SK-N-MC (cell line): ENCODE data around the gene NRCAM.
"Not testable (repeated sequence)": the region's sequence is repeated elsewhere in the genome, so short reads cannot be mapped to it uniquely, and the experiment has no call there.

Experiments used
- DNase-seq: peaks from one replicate; pipeline ENCODE4 v3.0.0-alpha.2; 2011; ENCODE audit warnings: low read depth, low spot score
- H3K27ac ChIP-seq: fragments of 200-600 bp; sonication (generic); 2 replicates; pipeline ENCODE4 v1.5.1; 2016; ENCODE audit warnings: mixed run types
- H3K36me3 ChIP-seq: fragments of 200-600 bp; sonication (generic); 2 replicates; pipeline ENCODE4 v1.6.1; 2017; ENCODE audit warnings: antibody characterized with exemption, low read length, mixed read lengths; ENCODE audit not compliant: insufficient read depth
- H3K4me3 ChIP-seq: fragments of 200-600 bp; sonication (generic); 2 replicates; pipeline ENCODE4 v1.5.1; 2016
- H3K9ac ChIP-seq: fragments of 200-600 bp; sonication (generic); 2 replicates; pipeline ENCODE4 v1.8.0; 2017; ENCODE audit warnings: mixed run types, mixed read lengths; ENCODE audit not compliant: insufficient read length
- H3K9me3 ChIP-seq: fragments of 200-600 bp; sonication (generic); 2 replicates; pipeline ENCODE4 v1.6.1; 2017; ENCODE audit warnings: low read depth, mild to moderate bottlenecking, antibody characterized with exemption, low read length, moderate library complexity, mixed read lengths
- EZH2 ChIP-seq: fragments of 200-600 bp; sonication (generic); IDR thresholded peaks from one replicate; pipeline ENCODE4 v1.6.1; 2017; ENCODE audit warnings: antibody characterized with exemption
- FOXP2 ChIP-seq: optimal IDR thresholded peaks from 2 replicates; pipeline ENCODE3; 2011; ENCODE audit warnings: mild to moderate bottlenecking, moderate library complexity; ENCODE audit not compliant: insufficient read depth; ENCODE audit errors: extremely low read length, control extremely low read depth
- POLR2AphosphoS5 ChIP-seq: IDR thresholded peaks from 2 replicates; pipeline ENCODE4 v1.6.1; 2012; ENCODE audit warnings: mild to moderate bottlenecking, low read depth, low read length, borderline replicate concordance

The NRCAM gene

DNA sequence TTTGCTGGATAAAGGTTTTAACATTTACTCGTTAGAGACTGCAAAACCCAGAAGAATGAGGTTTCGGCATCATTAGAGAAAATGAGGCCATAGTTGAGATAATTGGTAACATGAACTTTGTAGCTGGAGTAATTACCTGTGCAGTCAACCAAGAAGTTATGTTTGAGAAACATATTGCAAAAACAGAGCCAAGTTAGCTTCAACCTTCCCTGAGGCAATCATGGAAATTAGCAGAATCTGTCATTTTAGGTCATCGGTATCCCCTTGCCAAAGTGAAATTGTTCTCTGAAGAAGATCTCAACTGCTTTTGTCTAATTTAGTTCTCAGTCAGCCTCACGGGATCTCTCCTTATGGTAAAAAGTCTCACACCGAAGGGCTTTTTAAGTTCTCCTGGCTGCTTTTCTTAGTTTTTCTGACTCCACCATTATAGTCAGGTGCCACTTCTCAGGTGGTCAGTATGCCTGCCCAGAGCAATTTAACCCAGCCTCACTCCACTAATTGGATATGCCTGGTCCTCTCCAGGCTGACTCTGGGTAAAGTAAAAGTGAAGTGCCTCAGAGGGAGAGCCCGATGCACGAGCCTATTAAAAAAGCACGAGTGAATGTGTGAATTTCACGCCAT is 52.5 kb downstream of the NRCAM start:
- TF ChIP-seq EZH2 (no peak), FOXP2 (no peak), POLR2AphosphoS5 (no peak)
- H3K9me3 ChIP-seq, result no peaks in the 10 kb centered on the region
- H3K27ac ChIP-seq, result no peak overlapping the region
- DNase-seq, result no peak
- H3K36me3 ChIP-seq, result no peaks in the 10 kb centered on the region
- no peak overlapping the region for H3K9ac ChIP-seq
- H3K4me3 ChIP-seq, result no peak overlapping the region

DNA sequence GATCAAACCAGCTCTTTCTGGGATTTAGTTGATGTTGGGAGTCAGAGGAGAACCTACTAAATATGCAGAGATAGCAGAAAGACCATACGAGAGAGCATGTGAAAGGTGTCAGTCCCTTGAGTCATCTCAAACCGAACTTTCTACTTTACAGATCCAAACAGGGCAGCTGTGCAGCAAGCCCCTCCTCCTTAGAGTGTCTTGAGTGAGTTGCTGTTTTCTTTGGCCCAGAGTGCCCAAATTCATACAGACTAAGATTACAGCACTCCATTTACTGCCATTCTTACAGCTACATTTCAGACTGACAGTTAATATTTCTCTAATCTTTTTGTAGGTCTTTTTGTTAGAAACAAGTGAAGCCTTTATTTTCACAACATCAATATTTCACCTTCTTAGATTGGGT is 53.4 kb downstream of the NRCAM start:
- no peak for DNase-seq
- Histone ChIP-seq H3K9ac (no peak overlapping the region), H3K9me3 (no peaks in the 10 kb centered on the region), H3K4me3 (no peak overlapping the region), H3K27ac (no peak overlapping the region), H3K36me3 (no peaks in the 10 kb centered on the region)
- TF ChIP-seq EZH2 (no peak), FOXP2 (no peak), POLR2AphosphoS5 (no peak)

DNA sequence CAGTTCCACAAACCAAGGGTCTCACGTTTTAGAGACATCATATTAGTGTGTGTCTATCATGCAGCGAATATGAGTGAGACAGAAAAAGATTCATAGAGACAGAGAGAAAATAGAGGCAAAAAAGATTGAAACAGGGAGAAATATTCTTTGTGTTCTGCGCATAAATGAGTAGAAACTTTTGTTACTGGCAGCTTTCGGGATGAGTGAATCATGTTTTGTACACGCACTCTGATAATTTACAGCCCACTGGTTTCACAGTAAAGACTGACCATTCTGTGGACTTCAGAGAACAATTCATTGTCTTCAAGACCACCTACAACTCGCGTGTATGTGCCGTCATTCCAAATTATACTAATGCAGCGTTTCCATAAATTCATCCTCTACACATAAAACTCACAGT is 60.2 kb downstream of the NRCAM start:
- no peaks in the 10 kb centered on the region for H3K36me3 ChIP-seq
- H3K9me3 ChIP-seq, result no peaks in the 10 kb centered on the region
- TF ChIP-seq POLR2AphosphoS5, result no peak
- no peak for TF ChIP-seq FOXP2
- no peak overlapping the region for H3K27ac ChIP-seq
- H3K9ac ChIP-seq, result no peak overlapping the region
- no peak overlapping the region for H3K4me3 ChIP-seq
- DNase-seq, result no peak

DNA sequence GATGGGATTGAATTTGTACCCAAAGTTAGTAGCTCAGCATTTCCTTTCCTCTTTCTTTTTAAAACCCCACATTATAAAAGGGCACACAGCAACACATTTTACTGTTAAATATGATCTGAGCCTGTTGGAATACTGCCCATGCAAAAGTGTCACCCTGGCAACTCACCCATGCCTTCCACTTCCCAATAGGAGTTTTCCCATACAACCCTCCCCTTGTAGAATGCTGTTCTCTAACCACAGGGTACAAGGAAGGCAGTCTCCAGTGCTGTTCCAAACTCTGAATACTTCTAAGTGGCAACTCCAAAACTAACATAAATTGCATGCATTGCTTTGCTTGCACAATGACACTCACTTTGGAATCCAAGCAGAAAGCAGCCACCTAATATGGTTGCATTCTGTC is 60.8 kb downstream of the NRCAM start:
- H3K9ac ChIP-seq, result no peak overlapping the region
- no peaks in the 10 kb centered on the region for H3K36me3 ChIP-seq
- no peak overlapping the region for H3K4me3 ChIP-seq
- no peak overlapping the region for H3K27ac ChIP-seq
- TF ChIP-seq FOXP2 (no peak), POLR2AphosphoS5 (no peak), EZH2 (no peak)
- no peaks in the 10 kb centered on the region for H3K9me3 ChIP-seq
- no peak for DNase-seq

DNA sequence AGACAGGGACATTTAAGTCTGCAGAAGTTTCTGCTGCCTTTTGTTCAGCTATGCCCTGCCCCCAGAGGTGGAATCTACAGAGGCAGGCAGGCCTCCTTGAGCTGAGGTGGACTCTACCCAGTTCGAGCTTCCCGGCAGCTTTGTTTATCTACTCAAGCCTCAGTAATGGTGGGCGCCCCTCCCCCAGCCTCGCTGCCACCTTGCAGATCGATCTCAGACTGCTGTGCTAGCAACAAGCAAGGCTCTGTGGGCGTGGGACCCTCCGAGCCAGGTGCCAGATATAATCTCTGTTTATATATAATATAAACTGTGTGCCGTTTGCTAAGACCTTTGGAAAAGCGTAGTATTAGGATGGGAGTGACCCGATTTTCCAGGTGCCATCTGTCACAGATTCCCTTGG is 63.1 kb downstream of the NRCAM start:
- H3K9me3 ChIP-seq, result not testable (repeated sequence)

DNA sequence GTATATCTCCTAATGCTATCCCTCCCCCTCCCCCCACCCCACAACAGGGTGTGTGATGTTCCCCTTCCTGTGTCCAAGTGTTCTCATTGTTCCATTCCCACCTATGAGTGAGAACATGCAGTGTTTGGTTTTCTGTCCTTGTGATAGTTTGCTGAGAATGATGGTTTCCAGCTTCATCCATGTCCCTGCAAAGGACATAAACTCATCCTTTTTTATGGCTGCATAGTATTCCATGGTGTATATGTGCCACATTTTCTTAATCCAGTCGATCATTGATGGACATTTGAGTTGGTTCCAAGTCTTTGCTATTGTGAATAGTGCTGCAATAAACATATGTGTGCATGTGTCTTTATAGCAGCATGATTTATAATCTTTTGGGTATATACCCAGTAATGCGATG is 68.5 kb downstream of the NRCAM start:
- not testable (repeated sequence) for H3K36me3 ChIP-seq, H3K9ac ChIP-seq, H3K27ac ChIP-seq, H3K9me3 ChIP-seq, DNase-seq, H3K4me3 ChIP-seq

More for the DNA sequence above, 63.1 kb downstream of the NRCAM start:
- not testable (repeated sequence) for H3K4me3 ChIP-seq, DNase-seq, H3K36me3 ChIP-seq, H3K9ac ChIP-seq, H3K27ac ChIP-seq

DNA sequence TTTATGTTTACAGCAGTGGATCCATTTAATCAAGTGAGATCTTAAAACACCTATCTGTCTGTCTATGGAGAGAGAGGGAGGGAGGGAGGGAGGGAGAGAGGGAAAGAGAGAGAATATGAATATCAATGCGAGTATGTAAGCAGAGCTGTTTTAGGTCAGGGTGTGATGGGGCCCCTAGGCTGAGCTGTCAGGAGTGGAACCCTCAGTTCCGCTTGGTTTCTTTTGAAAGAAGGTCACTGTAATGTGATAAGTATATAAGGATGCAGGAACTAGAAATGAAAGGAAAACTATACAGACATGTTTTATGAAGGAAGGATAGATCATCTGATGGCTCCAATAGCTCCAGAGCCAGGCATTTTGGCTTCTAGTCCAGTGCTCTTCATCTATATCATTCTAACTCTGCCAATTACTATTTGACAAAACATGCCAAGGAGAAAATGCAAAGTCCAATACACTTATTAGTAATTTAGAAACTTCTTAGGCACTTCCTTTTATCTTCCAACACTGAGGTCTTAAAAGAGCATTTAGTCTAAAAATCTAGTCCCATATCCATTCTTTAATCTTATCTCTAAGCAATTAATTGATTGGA is 70.3 kb downstream of the NRCAM start:
- Histone ChIP-seq H3K9me3 (no peaks in the 10 kb centered on the region), H3K4me3 (no peak overlapping the region), H3K36me3 (no peaks in the 10 kb centered on the region), H3K9ac (no peak overlapping the region), H3K27ac (no peak overlapping the region)
- no peak for DNase-seq
- TF ChIP-seq FOXP2, result no peak
- TF ChIP-seq EZH2, result no peak
- no peak for TF ChIP-seq POLR2AphosphoS5

DNA sequence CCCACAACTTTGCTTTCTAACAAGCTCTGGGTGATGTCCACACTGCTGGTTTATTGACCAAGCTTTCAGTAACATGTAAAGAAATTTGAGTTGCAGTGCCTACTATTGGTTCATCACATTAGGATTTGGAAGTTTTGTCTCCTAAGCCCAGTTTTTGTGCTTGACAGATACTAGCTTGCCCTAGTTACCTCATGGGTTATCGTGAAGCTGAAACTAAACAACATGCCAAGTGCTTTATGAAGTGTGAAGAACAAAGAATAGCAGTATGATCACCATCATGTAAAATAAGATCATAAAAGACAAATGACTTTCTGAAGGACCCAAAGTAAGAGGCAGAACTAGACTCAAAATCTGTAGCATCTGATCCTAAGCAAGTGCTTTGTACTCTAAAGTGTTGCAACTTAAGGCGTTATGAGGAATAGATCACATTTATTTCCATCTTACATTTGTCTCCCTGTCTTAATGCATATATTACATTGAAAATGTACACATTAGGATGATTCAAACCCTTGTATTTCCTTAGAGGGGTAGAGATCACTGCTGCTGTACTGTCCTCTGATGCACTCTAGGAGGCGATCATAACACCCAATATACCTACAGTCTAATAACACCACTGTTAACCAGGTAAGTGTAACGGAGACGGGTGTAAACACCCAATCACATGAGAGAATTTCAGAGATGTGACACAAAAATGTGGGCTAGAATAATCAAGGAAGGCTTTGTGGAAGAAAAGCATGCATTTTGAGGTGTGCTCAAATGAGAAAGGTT is 71.3 kb downstream of the NRCAM start:
- Histone ChIP-seq H3K36me3 (no peaks in the 10 kb centered on the region), H3K9ac (no peak overlapping the region), H3K4me3 (no peak overlapping the region), H3K27ac (no peak overlapping the region), H3K9me3 (no peaks in the 10 kb centered on the region)
- TF ChIP-seq FOXP2, result no peak
- TF ChIP-seq EZH2, result no peak
- TF ChIP-seq POLR2AphosphoS5, result no peak
- no peak for DNase-seq

DNA sequence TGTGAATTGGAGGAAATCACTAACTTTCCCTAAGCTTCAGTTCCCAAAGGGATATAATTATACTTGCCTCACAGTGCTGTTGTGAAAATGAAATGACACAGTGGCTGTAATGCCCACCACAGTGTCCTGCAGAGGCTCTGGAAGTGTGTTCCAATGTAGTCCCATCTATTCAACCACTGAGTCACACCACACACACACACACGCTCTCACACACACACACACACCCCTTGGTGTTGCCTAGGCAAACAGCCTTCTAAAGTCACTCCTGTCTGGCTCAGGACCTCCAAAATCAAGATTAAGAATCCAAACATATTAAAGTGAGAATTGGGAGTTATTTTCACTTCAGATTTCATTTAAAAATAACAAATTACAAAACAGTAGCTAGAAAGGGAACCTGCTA is 73.3 kb downstream of the NRCAM start:
- Histone ChIP-seq H3K4me3 (no peak overlapping the region), H3K9ac (no peak overlapping the region), H3K9me3 (no peaks in the 10 kb centered on the region), H3K36me3 (no peaks in the 10 kb centered on the region), H3K27ac (no peak overlapping the region)
- TF ChIP-seq POLR2AphosphoS5, result no peak
- TF ChIP-seq FOXP2, result no peak
- no peak for TF ChIP-seq EZH2
- no peak for DNase-seq
